HFFc6 (cell line): ENCODE results near the gene HACD3. TPM values are rescaled to one million over a fixed set of nuclear protein-coding genes. Genes with fewer than 3 reads are reported as not detected.

Experiments used
- DNase-seq: peaks from one replicate; pipeline ENCODE4 v3.0.0-alpha.2; 2018
- H3K27ac Mint-ChIP-seq: 2 replicates; pipeline ENCODE4 v1.8.0; 2020; ENCODE audit warnings: mild to moderate bottlenecking, mixed read lengths
- H3K27me3 Mint-ChIP-seq: 2 replicates; pipeline ENCODE4 v1.8.0; 2021; ENCODE audit warnings: mild to moderate bottlenecking, moderate library complexity, mixed read lengths; ENCODE audit not compliant: insufficient read depth
- H3K36me3 Mint-ChIP-seq: 2 replicates; pipeline ENCODE4 v1.8.0; 2021; ENCODE audit warnings: low read depth, mixed read lengths
- H3K4me1 Mint-ChIP-seq: 2 replicates; pipeline ENCODE4 v1.8.0; 2020; ENCODE audit warnings: low read depth, mixed read lengths
- H3K4me3 Mint-ChIP-seq: 2 replicates; pipeline ENCODE4 v1.8.0; 2020; ENCODE audit warnings: mild to moderate bottlenecking, moderate library complexity, mixed read lengths
- H3K9me3 Mint-ChIP-seq: 2 replicates; pipeline ENCODE4 v1.8.0; 2020; ENCODE audit warnings: mild to moderate bottlenecking, mixed read lengths
- CTCF ChIP-seq: fragments of 200-600 bp; sonication (generic); IDR thresholded peaks from 2 replicates; pipeline ENCODE4 v1.5.0; 2021; ENCODE audit warnings: antibody characterized with exemption, mild to moderate bottlenecking
- total RNA-seq, 6 experiments: library from RNA; stranded (reverse); fragmentation: NEBNext Ultra II Directional; extraction: Animal tissue kit (Norgen Biotek cat#: 25700); gene quantifications; 2 replicates in 1 of 6; 3 replicates in 5 of 6; pipeline ENCODE4 v1.2.3, GENCODE V29; 2021

HACD3 gene
- total RNA-seq, 6 experiments from 2014 or later, result 58.7 to 71.1 (median 65.7) TPM

GRCh38 chr15:65583701-65584100 lies 53.4 kb downstream of the HACD3 start:
- no peaks in the 10 kb centered on the region for H3K27me3 Mint-ChIP-seq
- no peak for TF ChIP-seq CTCF
- no peak overlapping the region for H3K4me3 Mint-ChIP-seq
- H3K4me1 Mint-ChIP-seq, result peaks cover 35% of the 10 kb centered on the region
- H3K27ac Mint-ChIP-seq, result peak overlapping the region; percentile 66
- peak; percentile 17 for DNase-seq
- no peaks in the 10 kb centered on the region for H3K9me3 Mint-ChIP-seq
- peaks cover 63% of the 10 kb centered on the region for H3K36me3 Mint-ChIP-seq

- H3K27ac Mint-ChIP-seq, result peak overlapping the region; percentile 66
Observed at GRCh38 chr15:65584241-65584640, 54.0 kb downstream of the HACD3 start.

GRCh38 chr15:65587094-65587493 lies 56.8 kb downstream of the HACD3 start:
- peaks cover 61% of the 10 kb centered on the region for H3K36me3 Mint-ChIP-seq
- H3K9me3 Mint-ChIP-seq, result no peaks in the 10 kb centered on the region
- H3K27ac Mint-ChIP-seq, result no peak overlapping the region

More at GRCh38 chr15:65584241-65584640, 54.0 kb downstream of the HACD3 start:
- Mint-ChIP-seq H3K4me1 (peaks cover 29% of the 10 kb centered on the region), H3K4me3 (no peak overlapping the region), H3K36me3 (peaks cover 59% of the 10 kb centered on the region), H3K9me3 (no peaks in the 10 kb centered on the region), H3K27me3 (no peaks in the 10 kb centered on the region)
- TF ChIP-seq CTCF, result no peak
- no peak for DNase-seq

GRCh38 chr15:65595960-65596359 lies 65.7 kb downstream of the HACD3 start:
- peak; percentile 61 for TF ChIP-seq CTCF
- Mint-ChIP-seq H3K4me1 (no peaks in the 10 kb centered on the region), H3K36me3 (peaks cover 17% of the 10 kb centered on the region), H3K27ac (no peak overlapping the region), H3K27me3 (no peaks in the 10 kb centered on the region), H3K4me3 (no peak overlapping the region), H3K9me3 (no peaks in the 10 kb centered on the region)
- DNase-seq, result no peak

More at GRCh38 chr15:65587094-65587493, 56.8 kb downstream of the HACD3 start:
- DNase-seq, result no peak
- H3K27me3 Mint-ChIP-seq, result no peaks in the 10 kb centered on the region
- no peak for TF ChIP-seq CTCF
- H3K4me1 Mint-ChIP-seq, result peaks cover 12% of the 10 kb centered on the region
- H3K4me3 Mint-ChIP-seq, result no peak overlapping the region

GRCh38 chr15:65598468-65598867 lies 68.2 kb downstream of the HACD3 start:
- DNase-seq, result no peak
- Mint-ChIP-seq H3K27me3 (no peaks in the 10 kb centered on the region), H3K4me3 (no peak overlapping the region), H3K36me3 (peaks cover 12% of the 10 kb centered on the region), H3K4me1 (no peaks in the 10 kb centered on the region), H3K27ac (peak overlapping the region; percentile 61), H3K9me3 (no peaks in the 10 kb centered on the region)
- TF ChIP-seq CTCF, result no peak

GRCh38 chr15:65599677-65600076 lies 69.4 kb downstream of the HACD3 start:
- Mint-ChIP-seq H3K27ac (no peak overlapping the region), H3K36me3 (peaks cover 12% of the 10 kb centered on the region), H3K4me1 (no peaks in the 10 kb centered on the region), H3K9me3 (no peaks in the 10 kb centered on the region), H3K4me3 (no peak overlapping the region), H3K27me3 (no peaks in the 10 kb centered on the region)
- no peak for DNase-seq
- TF ChIP-seq CTCF, result no peak
